Kidney tubule cell (primary cell): Measurements from ENCODE around the gene HPCAL4.
A peak's percentile ranks its signal among the peaks of the same experiment; 100 is the strongest.

Source experiments
- DNase-seq: peaks from one replicate; pipeline ENCODE4 v3.0.0-alpha.2; 2018; ENCODE audit warnings: low spot score

HPCAL4 gene

GRCh38 chr1:39649636-39650185 lies 41.5 kb downstream of the HPCAL4 start:
- no peak for DNase-seq

DNA sequence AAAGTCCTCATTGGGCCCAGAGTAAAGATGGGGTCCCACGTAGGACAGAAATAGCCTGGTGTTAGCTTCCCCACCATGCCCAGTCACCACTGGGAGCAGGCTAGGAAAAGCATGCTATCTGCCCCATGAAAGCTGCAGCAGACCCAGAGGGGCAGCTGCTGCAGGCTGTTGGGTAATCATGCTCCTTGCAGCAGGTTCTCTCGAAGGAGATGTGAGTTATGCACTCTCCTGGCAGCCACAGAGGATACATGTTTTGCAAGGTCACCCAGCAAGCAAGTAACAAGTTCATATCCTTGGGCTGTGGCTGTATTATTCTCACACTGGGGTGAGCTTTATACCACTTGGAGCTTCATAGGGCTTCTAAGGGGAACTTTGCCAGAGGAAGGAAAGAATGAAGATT lies 42.7 kb downstream of the HPCAL4 start:
- DNase-seq, result no peak

GRCh38 chr1:39647247-39647646 lies 44.0 kb downstream of the HPCAL4 start:
- no peak for DNase-seq

DNA sequence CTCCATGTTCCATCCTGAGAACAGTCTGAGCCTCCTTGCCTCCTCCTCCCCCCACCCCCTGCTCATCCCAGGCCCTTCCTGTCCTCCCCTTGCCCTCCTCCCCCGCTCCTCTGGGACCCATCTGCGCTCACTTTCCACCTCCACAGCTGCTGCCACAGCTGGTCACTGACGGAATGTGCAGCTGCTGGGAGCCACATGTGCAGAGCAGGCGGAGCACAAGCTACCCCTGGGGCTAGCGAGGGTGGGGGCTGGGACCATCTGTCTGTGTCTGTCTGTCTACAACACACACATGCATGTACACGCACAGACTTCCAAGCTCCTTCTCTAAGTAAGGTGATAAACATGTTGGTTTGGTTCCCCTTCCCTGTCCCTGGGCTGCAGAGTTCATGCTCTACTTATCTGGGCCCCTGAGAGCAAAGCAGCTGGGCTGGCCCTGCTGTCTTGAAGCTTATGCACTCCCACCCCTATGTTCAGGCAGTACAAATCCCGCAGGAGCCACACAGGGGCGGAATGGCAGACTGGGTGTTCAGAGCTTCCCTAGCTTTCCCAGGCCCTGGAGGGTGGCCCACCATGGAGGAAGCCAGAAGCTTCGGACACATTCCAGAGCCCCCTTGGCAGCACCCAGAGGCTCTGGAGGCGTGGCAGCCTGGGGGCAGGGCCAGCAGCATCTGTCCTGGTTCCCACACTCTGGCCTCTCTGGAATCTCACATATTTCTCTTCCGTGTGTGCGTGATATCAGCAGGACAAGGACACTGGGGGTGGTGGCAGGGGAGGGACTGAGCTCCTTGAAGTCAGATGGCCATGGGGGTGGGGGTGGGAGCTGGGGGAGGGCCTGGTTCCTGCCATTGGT lies 44.8 kb downstream of the HPCAL4 start:
- no peak for DNase-seq

DNA sequence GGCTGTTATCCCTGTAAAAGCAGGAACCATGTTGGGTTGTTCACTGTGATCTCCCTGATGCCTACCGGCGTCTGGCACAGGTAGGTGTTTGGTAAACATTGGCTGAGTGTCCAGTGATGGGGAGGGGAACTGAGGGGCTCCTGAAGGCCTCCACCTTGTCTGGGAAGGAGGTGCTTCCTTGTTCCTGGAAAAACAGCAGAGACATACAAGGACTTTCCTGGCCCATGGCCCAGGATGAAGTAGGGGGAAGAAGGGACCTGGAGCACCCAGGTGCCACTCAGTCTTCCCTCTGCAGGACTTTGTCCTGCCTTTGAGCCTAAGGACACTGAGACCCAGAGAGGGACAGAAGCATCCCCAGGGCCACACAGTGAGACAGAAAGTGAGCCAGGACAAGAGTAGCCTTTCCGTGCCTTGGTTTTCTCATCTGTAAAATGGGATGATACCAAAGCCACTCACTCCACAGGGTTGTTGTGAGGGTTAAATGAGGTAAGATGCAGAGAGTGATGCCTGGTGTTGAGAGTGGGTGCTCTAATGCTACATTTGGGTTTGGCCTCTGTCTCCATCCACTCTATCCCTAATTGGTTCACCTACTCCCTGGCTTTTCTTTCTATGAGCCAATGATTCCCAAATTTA lies 45.7 kb downstream of the HPCAL4 start:
- no peak for DNase-seq

DNA sequence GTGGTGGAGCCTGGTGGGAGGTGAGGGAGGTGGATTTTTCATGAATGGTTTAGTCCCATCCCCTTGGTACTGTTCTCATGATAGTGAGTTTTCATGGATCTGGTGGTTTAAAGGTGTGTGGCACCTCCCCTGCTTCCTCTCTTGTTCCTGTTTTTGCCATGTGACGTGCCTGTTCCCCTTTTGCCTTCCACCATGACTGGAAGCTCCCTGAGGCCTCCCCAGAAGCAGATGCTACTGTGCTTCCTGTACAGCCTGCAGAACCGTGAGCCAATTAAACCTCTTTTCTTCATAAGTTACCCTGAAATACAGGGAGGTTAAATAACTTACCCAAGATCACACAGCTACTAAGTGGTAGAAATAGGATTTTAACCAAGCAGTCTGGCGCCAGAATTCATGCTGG lies 47.5 kb downstream of the HPCAL4 start:
- DNase-seq, result no peak

DNA sequence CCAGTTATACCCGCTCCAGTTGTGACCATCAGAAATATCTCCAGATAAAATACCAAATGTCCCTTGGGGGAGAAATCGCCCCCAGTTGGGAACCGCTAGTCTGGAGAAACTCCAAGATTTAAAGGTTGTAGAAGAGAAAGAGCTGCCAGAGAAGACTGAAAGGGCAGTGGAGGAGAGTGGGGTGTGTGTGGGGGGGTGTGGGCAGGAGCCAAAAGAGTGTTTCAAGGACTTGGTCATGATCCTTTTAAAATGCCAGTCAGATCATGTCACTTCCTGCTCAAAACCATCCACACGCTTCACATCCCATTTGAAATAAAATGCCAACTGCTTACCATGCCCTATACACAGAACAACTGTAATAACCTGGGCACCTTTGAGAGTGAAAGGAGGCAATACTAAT lies 48.4 kb downstream of the HPCAL4 start:
- peak; percentile 74 for DNase-seq

DNA sequence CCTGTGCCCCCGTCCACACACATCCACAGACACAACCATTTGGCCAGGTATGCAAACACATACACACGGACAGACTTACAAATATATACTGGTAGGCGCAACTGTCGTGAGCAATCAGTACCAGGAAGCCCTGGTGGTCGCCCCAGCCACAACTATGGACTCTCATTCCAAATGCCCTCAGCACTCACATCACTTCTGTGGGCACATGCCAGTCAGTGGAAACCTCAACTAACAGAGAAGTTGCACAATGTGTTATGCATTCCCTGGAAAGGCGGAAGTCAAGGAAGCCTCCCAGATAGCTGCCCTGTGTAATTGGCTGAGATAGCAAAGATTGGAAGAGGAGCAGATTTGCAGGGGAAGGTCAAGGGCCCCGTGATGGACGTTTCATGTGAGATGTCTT lies 50.4 kb downstream of the HPCAL4 start:
- peak; percentile 14 for DNase-seq

GRCh38 chr1:39639305-39640130 lies 51.7 kb downstream of the HPCAL4 start, which contains the start of gene HEYL:
Gene HEYL (minus strand): TSS chr1:39639643. CDS start chr1:39639625, 18 bp downstream.
- peak; percentile 21 for DNase-seq

- DNase-seq, result no peak
Measured at GRCh38 chr1:39638965-39639304, 52.3 kb downstream of the HPCAL4 start.

GRCh38 chr1:39637361-39637760 lies 53.9 kb downstream of the HPCAL4 start:
- no peak for DNase-seq

GRCh38 chr1:39635871-39636210 lies 55.4 kb downstream of the HPCAL4 start:
- no peak for DNase-seq

GRCh38 chr1:39635205-39635870 lies 55.9 kb downstream of the HPCAL4 start:
- no peak for DNase-seq

DNA sequence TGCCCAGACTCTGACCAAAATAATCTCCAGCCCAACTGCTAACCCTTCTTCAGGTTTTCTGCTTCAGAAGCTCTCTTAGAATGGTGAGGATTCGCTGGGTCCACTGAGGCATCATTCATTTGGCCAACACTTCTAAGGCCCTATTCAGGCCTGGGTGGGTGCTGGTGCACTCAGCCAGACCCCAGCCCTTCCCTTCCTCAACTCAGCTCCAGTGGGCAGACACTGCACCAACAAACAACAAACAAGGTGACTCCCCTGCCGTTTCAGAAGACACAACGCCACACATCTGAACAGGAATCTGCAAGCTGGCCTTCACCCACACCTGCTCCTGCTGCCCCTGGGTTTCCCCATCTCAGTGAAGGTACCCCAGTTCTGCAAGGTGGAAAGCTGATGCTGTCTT lies 57.8 kb downstream of the HPCAL4 start:
- DNase-seq, result no peak

- DNase-seq, result no peak
Measured at GRCh38 chr1:39632682-39633417, 58.4 kb downstream of the HPCAL4 start.

DNA sequence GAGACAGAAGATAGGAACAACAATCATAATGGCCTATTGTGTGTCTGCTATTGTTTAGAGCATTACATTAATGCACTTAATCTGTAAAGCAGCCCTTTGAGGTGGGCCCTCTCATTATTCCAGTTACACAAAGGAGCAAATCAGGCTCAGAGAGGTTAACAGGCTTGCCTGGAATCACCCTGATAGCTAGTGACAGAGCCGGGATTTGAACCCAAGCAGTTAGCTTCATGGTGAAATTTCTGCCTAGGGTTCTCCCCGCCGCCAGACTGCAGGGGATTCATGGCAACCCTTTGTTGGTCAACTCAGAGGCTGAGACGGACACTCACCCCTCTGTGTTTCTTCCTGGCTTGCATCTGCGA lies 58.9 kb downstream of the HPCAL4 start:
- DNase-seq, result no peak

GRCh38 chr1:39631361-39632322 lies 59.6 kb downstream of the HPCAL4 start:
- DNase-seq, result no peak

DNA sequence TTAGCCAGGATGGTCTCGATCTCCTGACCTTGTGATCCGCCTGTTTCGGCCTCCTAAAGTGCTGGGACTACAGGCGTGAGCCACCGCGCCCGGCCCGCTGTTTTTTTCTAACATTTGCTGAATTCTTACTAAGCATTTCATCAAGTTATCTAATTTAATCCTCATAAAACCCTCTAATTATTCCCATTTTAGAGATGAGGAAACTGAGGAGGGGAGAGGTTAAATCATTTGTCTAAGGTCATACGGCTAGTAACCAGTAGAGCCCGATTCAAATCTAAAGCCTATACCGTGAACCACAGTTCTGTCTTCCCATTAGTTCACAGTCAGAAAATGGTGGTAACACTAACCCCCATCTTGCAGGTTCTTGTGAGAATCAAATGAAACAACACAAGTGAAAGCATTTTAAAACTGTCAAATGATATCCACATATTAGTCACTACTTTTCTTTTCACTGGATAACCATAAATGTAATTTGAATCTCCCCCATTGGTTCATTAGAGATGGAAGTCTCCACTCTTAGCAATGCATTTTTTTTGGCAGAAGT lies 62.4 kb downstream of the HPCAL4 start:
- DNase-seq, result no peak
